ENCODE data around the gene CREB3L4. TPM values are rescaled to one million over a fixed set of nuclear protein-coding genes. Genes with fewer than 3 reads are reported as not detected.

The CREB3L4 gene
- total and polyA plus RNA-seq, 2 of the 13 experiments (the other 11 are each of a cell fraction or from before 2014, with no cell fraction given): 9.9 to 18.7 TPM

DNA sequence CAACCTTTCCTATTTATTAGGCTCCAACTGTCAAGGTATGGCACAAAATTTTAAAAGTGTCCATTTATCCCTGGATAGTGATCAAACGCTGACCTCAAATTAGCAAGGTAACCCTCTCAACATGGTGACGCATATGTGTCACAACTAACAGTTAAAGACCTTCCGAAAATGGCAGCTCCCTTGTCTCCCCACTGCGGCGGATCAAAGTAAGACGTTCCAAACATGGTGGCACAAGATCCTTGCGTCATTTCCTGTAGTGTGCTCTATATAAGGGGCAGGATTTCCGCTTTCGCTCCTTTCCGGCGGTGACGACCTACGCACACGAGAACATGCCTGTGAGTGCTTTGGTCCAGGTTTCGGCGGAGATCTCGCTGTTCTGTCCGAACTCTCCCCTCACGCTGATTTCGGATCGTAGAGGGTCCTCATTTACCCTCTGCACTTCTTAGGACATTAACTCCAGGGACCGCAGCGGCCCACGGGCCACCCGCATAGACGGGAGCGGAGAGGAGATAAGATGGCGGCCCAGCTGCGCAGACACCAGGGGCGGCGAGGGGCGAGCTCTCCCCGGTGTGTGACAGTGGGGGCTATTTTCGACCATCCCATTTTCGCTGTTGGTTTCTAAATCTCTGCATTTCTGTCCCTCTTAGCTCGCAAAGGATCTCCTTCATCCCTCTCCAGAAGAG, 22.9 kb downstream of the CREB3L4 start, which contains the start of gene RPS27 (continued):
- TF ChIP-seq MED8 (CRISPR knock-in tag; IDR thresholded peaks at IDR 0.05; ENCODE audit: insufficient replicate concordance): no peak
- peak; percentile 94 for TF ChIP-seq PHF8 (CRISPR knock-in tag; IDR thresholded peaks at IDR 0.05)
- no peak for TF ChIP-seq PPARG (CRISPR knock-in tag; conservative IDR thresholded peaks at IDR 0.05)
- TF ChIP-seq, protein P1, sequence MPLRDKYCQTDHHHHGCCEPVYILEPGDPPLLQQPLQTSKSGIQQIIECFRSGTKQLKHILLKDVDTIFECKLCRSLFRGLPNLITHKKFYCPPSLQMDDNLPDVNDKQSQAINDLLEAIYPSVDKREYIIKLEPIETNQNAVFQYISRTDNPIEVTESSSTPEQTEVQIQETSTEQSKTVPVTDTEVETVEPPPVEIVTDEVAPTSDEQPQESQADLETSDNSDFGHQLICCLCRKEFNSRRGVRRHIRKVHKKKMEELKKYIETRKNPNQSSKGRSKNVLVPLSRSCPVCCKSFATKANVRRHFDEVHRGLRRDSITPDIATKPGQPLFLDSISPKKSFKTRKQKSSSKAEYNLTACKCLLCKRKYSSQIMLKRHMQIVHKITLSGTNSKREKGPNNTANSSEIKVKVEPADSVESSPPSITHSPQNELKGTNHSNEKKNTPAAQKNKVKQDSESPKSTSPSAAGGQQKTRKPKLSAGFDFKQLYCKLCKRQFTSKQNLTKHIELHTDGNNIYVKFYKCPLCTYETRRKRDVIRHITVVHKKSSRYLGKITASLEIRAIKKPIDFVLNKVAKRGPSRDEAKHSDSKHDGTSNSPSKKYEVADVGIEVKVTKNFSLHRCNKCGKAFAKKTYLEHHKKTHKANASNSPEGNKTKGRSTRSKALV (CRISPR knock-in tag; IDR thresholded peaks at IDR 0.05): 0 out of 2 replicates have a peak, but pooled peaks have one; percentile 30
- TF ChIP-seq DPF2 (CRISPR knock-in tag; IDR thresholded peaks at IDR 0.05; ENCODE audit: borderline replicate concordance, low read depth): 0 out of 2 replicates have a peak, but pooled peaks have one; percentile 30
- 0 out of 2 replicates have a peak, but pooled peaks have one; percentile 75 for TF ChIP-seq ZBTB3 (CRISPR knock-in tag; IDR thresholded peaks at IDR 0.05; ENCODE audit: borderline replicate concordance, low read depth)
- TF ChIP-seq ZNF747 (CRISPR knock-in tag; IDR thresholded peaks at IDR 0.05; ENCODE audit: borderline replicate concordance): peak; percentile 52; the same call in 1 of the 2 replicates
- TF ChIP-seq, protein P2, sequence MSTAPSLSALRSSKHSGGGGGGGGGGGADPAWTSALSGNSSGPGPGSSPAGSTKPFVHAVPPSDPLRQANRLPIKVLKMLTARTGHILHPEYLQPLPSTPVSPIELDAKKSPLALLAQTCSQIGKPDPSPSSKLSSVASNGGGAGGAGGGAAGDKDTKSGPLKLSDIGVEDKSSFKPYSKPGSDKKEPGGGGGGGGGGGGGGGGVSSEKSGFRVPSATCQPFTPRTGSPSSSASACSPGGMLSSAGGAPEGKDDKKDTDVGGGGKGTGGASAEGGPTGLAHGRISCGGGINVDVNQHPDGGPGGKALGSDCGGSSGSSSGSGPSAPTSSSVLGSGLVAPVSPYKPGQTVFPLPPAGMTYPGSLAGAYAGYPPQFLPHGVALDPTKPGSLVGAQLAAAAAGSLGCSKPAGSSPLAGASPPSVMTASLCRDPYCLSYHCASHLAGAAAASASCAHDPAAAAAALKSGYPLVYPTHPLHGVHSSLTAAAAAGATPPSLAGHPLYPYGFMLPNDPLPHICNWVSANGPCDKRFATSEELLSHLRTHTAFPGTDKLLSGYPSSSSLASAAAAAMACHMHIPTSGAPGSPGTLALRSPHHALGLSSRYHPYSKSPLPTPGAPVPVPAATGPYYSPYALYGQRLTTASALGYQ (CRISPR knock-in tag; IDR thresholded peaks at IDR 0.05): 0 out of 2 replicates have a peak, but pooled peaks have one; percentile 55
- no peak for TF ChIP-seq ZNF7 (CRISPR knock-in tag; IDR thresholded peaks at IDR 0.05)
- peak; percentile 74; the same call in 1 of the 2 replicates for TF ChIP-seq MEIS2 (CRISPR knock-in tag; IDR thresholded peaks at IDR 0.05)
- TF ChIP-seq ZNF101 (CRISPR knock-in tag; IDR thresholded peaks at IDR 0.05; ENCODE audit: borderline replicate concordance, low read depth): no peak
- TF ChIP-seq, protein P3, sequence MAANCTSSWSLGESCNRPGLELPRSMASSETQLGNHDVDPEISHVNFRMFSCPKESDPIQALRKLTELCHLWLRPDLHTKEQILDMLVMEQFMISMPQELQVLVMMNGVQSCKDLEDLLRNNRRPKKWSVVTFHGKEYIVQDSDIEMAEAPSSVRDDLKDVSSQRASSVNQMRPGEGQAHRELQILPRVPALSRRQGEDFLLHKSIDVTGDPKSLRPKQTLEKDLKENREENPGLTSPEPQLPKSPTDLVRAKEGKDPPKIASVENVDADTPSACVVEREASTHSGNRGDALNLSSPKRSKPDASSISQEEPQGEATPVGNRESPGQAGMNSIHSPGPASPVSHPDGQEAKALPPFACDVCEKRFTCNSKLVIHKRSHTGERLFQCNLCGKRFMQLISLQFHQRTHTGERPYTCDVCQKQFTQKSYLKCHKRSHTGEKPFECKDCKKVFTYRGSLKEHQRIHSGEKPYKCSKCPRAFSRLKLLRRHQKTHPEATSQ (CRISPR knock-in tag; IDR thresholded peaks at IDR 0.05; ENCODE audit: borderline replicate concordance): peak; percentile 78; the same call in 1 of the 2 replicates
- TF ChIP-seq, protein P4, sequence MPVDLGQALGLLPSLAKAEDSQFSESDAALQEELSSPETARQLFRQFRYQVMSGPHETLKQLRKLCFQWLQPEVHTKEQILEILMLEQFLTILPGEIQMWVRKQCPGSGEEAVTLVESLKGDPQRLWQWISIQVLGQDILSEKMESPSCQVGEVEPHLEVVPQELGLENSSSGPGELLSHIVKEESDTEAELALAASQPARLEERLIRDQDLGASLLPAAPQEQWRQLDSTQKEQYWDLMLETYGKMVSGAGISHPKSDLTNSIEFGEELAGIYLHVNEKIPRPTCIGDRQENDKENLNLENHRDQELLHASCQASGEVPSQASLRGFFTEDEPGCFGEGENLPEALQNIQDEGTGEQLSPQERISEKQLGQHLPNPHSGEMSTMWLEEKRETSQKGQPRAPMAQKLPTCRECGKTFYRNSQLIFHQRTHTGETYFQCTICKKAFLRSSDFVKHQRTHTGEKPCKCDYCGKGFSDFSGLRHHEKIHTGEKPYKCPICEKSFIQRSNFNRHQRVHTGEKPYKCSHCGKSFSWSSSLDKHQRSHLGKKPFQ (CRISPR knock-in tag; IDR thresholded peaks at IDR 0.05; ENCODE audit: insufficient replicate concordance): peak; percentile 17
- TF ChIP-seq ZNF136 (CRISPR knock-in tag; IDR thresholded peaks at IDR 0.05; ENCODE audit: low read depth): no peak
- no peak for TF ChIP-seq ZNF83 (CRISPR knock-in tag; IDR thresholded peaks at IDR 0.05; ENCODE audit: borderline replicate concordance)
- TF ChIP-seq HNF4G (IDR thresholded peaks at IDR 0.05; ENCODE audit: borderline replicate concordance, low read depth, low read length): 0 out of 2 replicates have a peak, but pooled peaks have one; percentile 19
- TF ChIP-seq HNF4G (CRISPR knock-in tag; IDR thresholded peaks at IDR 0.05; ENCODE audit: borderline replicate concordance, low read depth): no peak
- 0 out of 2 replicates have a peak, but pooled peaks have one; percentile 69 for TF ChIP-seq ZNF839 (CRISPR knock-in tag; IDR thresholded peaks at IDR 0.05; ENCODE audit: borderline replicate concordance)
- TF ChIP-seq ZNF138 (CRISPR knock-in tag; IDR thresholded peaks at IDR 0.05; ENCODE audit: low read depth): 0 out of 2 replicates have a peak, but pooled peaks have one; percentile 37
- peak; percentile 94 for TF ChIP-seq THAP11 (CRISPR knock-in tag; IDR thresholded peaks at IDR 0.05)
- no peak for TF ChIP-seq ZMYM3 (CRISPR knock-in tag; IDR thresholded peaks at IDR 0.05)
- TF ChIP-seq KLF9 (CRISPR knock-in tag; IDR thresholded peaks at IDR 0.05; ENCODE audit: low read depth): 0 out of 2 replicates have a peak, but pooled peaks have one; percentile 61

Measured in HepG2 (cell line).